ENCODE data around the gene ZNF714.

The ZNF714 gene

DNA sequence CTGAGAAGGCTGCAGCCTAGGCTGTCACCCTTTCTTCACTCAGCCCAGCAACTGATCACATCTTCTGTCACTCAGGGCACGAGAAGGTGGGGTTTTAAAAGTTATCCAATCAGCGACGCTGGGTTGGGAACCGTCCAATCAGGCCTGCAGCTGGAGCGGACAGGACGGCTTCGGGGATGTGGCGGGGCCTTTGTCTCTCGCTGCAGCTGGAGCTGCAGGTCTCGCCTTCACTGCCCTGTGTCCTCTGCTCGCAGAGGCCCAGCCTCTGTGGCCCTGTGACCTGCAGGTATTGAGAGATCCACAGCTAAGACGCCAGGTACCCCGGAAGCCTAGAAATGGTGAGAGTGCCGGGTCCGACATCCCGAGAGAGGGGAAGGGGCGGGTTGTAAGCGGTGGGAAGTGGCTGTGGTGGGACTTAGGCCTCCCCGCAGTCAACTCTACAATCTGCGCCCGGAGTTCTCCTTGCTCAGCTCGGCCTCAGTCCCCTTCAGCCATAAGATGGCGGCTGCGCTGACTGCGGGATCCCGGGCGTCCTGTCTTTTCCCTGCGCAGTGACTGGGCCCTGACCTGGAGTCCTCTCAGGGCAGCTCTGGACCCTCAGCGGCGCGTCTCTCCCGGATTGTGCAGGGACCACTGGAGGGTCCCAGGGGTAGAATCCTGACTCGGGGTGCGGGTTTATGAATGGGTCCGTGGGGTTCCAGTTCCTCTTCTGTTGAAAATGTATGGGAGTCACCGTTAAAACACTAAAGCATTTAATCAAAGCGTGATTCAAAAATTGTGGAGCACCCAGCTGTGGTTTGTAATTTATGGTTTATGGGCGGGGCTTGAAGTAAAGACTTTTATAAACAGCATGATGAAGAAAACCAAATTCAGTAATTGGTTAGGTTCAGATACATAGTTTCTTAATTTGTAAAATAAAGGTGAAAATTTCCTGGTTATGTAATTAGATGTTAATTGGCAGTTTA, at the start of gene ZNF714:
TSS of gene ZNF714 (plus strand) at position 193 of the 965 bp plus-strand sequence. CDS start 16,066 bp downstream, outside the sequence.
- H3K9me3 ChIP-seq (ENCODE audit: severe bottlenecking), result no peaks in the 10 kb centered on the region
- no peaks in the 10 kb centered on the region for H3K27me3 ChIP-seq (ENCODE audit: insufficient read depth, low read depth, severe bottlenecking)
- TF ChIP-seq, protein P1, sequence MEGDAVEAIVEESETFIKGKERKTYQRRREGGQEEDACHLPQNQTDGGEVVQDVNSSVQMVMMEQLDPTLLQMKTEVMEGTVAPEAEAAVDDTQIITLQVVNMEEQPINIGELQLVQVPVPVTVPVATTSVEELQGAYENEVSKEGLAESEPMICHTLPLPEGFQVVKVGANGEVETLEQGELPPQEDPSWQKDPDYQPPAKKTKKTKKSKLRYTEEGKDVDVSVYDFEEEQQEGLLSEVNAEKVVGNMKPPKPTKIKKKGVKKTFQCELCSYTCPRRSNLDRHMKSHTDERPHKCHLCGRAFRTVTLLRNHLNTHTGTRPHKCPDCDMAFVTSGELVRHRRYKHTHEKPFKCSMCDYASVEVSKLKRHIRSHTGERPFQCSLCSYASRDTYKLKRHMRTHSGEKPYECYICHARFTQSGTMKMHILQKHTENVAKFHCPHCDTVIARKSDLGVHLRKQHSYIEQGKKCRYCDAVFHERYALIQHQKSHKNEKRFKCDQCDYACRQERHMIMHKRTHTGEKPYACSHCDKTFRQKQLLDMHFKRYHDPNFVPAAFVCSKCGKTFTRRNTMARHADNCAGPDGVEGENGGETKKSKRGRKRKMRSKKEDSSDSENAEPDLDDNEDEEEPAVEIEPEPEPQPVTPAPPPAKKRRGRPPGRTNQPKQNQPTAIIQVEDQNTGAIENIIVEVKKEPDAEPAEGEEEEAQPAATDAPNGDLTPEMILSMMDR (IDR thresholded peaks at IDR 0.05; ENCODE audit: low read depth, low read length), result no peak
- no peaks in the 10 kb centered on the region for H3K36me3 ChIP-seq
- DNase-seq, result peak; percentile 86
- H3K27ac ChIP-seq, result peak within 1 kb of the TSS; percentile 80
- H3K4me3 ChIP-seq (ENCODE audit: low read depth, low read length), result peak within 1 kb of the TSS; percentile 55

DNA sequence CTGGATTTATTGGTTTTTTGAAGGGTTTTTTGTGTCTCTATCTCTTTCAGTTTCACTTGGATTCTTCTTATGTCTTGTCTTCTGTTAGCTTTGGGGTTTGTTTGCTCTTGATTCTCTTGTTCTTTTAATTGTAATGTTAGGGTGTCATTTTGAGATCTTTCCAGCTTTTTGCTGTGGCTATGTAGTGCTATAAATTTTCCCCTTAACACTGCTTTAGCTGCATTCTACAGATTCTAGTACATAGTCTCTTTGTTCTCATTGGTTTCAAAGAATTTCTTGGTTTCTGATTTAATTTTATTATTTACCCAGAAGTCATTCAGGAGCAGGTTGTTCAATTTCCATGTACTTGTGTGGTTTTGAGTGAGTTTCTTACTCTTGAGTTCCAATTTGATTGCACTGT, 37.0 kb upstream of the ZNF714 start:
- Histone ChIP-seq H3K36me3 (peaks cover 44% of the 10 kb centered on the region), H3K27me3 (ENCODE audit: insufficient read depth, low read depth, severe bottlenecking) (no peaks in the 10 kb centered on the region), H3K4me3 (ENCODE audit: low read depth, low read length) (no peak overlapping the region), H3K27ac (no peak overlapping the region), H3K9me3 (ENCODE audit: severe bottlenecking) (peaks cover 2% of the 10 kb centered on the region)
- no peak for DNase-seq
- TF ChIP-seq, protein P1 (IDR thresholded peaks at IDR 0.05; ENCODE audit: low read depth, low read length), result no peak

DNA sequence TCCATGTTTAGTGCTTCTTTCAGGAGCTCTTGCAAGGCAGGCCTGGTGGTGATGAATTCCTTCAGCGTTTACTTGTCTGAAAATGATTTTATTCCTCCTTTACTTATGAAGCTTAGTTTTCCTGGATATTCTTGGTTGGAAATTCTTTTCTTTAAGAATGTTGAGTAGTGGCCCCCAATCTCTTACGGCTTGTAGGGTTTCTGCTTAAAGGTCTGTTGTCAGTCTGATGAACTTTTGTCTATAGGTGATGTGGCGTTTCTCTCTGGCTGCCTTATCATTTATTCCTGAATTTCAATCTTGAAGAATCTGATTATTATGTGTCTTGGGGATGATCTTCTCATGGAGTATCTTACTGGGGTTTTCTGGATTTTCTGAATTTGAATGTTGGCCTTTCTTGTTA, 35.5 kb upstream of the ZNF714 start:
- Histone ChIP-seq H3K27me3 (ENCODE audit: insufficient read depth, low read depth, severe bottlenecking) (no peaks in the 10 kb centered on the region), H3K36me3 (peaks cover 42% of the 10 kb centered on the region), H3K27ac (no peak overlapping the region), H3K4me3 (ENCODE audit: low read depth, low read length) (no peak overlapping the region), H3K9me3 (ENCODE audit: severe bottlenecking) (peaks cover 2% of the 10 kb centered on the region)
- no peak for DNase-seq
- TF ChIP-seq, protein P1 (IDR thresholded peaks at IDR 0.05; ENCODE audit: low read depth, low read length), result no peak

DNA sequence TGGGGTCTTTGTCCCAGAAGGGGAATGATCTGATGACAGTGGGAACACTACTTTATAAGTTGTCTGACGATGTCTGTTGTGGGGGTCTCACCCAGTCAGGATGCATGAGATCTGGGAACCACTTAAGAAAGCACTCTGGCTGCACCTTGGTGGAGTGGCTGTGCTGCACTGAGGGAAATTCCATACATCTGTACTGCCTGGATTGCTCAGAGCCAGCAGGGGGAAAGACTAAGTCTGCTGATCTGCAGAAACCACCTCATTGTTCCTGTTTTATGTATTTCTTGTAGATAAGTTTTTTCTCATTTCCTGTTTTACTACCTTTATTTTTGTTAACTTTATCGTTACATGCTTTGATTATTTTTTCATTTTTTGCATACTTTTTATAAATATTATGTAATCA, 34.3 kb upstream of the ZNF714 start:
- TF ChIP-seq, protein P1 (IDR thresholded peaks at IDR 0.05; ENCODE audit: low read depth, low read length), result no peak
- Histone ChIP-seq H3K27ac (no peak overlapping the region), H3K36me3 (peaks cover 32% of the 10 kb centered on the region), H3K27me3 (ENCODE audit: insufficient read depth, low read depth, severe bottlenecking) (no peaks in the 10 kb centered on the region), H3K4me3 (ENCODE audit: low read depth, low read length) (no peak overlapping the region), H3K9me3 (ENCODE audit: severe bottlenecking) (no peaks in the 10 kb centered on the region)
- DNase-seq, result no peak

DNA sequence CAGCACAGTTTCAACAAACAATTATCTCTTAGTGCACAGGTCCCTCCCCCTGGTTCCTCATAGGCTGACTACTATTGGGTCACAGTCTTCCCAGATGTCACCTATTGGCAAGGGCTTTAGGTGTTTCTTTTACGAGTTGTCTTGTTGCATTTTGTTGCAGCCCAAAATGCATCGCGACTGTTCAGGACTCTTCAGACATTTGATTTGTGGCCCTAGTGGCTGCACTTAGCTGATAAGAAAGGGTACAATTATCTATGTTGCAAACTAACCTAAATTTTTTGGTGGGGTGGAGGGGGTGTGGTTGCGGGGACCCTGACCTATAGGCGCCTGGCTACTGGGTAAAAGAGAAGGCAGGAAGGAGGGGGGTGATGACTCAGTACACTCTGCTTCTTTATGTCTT, 29.1 kb upstream of the ZNF714 start:
- peaks cover 42% of the 10 kb centered on the region for H3K36me3 ChIP-seq
- no peaks in the 10 kb centered on the region for H3K27me3 ChIP-seq (ENCODE audit: insufficient read depth, low read depth, severe bottlenecking)
- no peak overlapping the region for H3K4me3 ChIP-seq (ENCODE audit: low read depth, low read length)
- peaks cover 5% of the 10 kb centered on the region for H3K9me3 ChIP-seq (ENCODE audit: severe bottlenecking)
- TF ChIP-seq, protein P1 (IDR thresholded peaks at IDR 0.05; ENCODE audit: low read depth, low read length), result no peak
- no peak for DNase-seq
- no peak overlapping the region for H3K27ac ChIP-seq

Measured in WERI-Rb-1 (cell line).